Measurements from ENCODE around the gene TMEM233.

- TF ChIP-seq MYC (IDR thresholded peaks at IDR 0.05; ENCODE audit: borderline replicate concordance, low read length) (no peak), CHD4 (IDR thresholded peaks at IDR 0.05; ENCODE audit: borderline replicate concordance) (no peak), HMGXB4 (CRISPR knock-in tag; IDR thresholded peaks at IDR 0.05; ENCODE audit: borderline replicate concordance) (no peak), CTCF (IDR thresholded peaks at IDR 0.05) (no peak), JUN (IDR thresholded peaks at IDR 0.05) (no peak), CHD2 (IDR thresholded peaks at IDR 0.05; ENCODE audit: low read length, partially characterized antibody) (no peak), CEBPB (IDR thresholded peaks at IDR 0.05) (no peak), USF2 (IDR thresholded peaks at IDR 0.05) (no peak), POLR2A (IDR thresholded peaks at IDR 0.05; ENCODE audit: low read length) (no peak)
These were observed 77.5 kb downstream of the TMEM233 start for GRCh38 chr12:119671070-119671469.

Data from A549 (cell line).